ENCODE data around the gene PLXNA2.

PLXNA2 gene

DNA sequence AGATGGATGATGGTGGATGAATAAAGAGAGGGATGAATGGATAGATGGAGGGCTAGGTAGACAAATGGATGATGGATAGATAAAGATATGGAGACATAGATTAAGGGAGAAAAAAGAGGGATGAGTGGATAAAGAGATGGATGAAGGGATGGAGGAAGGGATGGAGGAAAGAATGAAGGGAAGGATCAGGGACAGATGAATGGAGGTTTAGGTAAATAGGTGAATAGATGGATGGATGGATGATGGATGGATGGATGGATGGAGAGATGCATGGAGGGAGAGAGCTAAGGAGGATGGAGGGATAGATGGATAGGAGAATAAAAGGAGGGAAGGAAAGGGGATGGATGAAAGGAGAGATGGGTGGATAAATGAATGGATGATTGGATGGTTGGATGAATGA, 28.8 kb downstream of the PLXNA2 start:
- Histone ChIP-seq H3K79me2 (ENCODE audit: low read length) (no peaks in the 10 kb centered on the region), H3K27me3 (ENCODE audit: low read depth, low read length) (no peaks in the 10 kb centered on the region), H3K4me3 (ENCODE audit: low read length) (no peak overlapping the region), H3K4me2 (ENCODE audit: low read length) (no peak overlapping the region), H3K4me1 (ENCODE audit: low read length) (no peaks in the 10 kb centered on the region), H4K20me1 (ENCODE audit: insufficient read depth, low read length) (no peaks in the 10 kb centered on the region), H2AFZ (ENCODE audit: low read depth, low read length) (no peak overlapping the region), H3K36me3 (replicated peaks; ENCODE audit: low read depth, low read length) (peaks cover 22% of the 10 kb centered on the region), H3K27ac (ENCODE audit: low read length) (no peak overlapping the region), H3K9ac (ENCODE audit: low read length) (no peak overlapping the region), H3K9me3 (ENCODE audit: insufficient read depth, low read length) (no peaks in the 10 kb centered on the region)
- TF ChIP-seq, protein P1, sequence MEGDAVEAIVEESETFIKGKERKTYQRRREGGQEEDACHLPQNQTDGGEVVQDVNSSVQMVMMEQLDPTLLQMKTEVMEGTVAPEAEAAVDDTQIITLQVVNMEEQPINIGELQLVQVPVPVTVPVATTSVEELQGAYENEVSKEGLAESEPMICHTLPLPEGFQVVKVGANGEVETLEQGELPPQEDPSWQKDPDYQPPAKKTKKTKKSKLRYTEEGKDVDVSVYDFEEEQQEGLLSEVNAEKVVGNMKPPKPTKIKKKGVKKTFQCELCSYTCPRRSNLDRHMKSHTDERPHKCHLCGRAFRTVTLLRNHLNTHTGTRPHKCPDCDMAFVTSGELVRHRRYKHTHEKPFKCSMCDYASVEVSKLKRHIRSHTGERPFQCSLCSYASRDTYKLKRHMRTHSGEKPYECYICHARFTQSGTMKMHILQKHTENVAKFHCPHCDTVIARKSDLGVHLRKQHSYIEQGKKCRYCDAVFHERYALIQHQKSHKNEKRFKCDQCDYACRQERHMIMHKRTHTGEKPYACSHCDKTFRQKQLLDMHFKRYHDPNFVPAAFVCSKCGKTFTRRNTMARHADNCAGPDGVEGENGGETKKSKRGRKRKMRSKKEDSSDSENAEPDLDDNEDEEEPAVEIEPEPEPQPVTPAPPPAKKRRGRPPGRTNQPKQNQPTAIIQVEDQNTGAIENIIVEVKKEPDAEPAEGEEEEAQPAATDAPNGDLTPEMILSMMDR (IDR thresholded peaks at IDR 0.05; ENCODE audit: low read depth, low read length), result no peak
- TF ChIP-seq EZH2phosphoT487 (IDR thresholded peaks at IDR 0.05; ENCODE audit: low read depth), result no peak

DNA sequence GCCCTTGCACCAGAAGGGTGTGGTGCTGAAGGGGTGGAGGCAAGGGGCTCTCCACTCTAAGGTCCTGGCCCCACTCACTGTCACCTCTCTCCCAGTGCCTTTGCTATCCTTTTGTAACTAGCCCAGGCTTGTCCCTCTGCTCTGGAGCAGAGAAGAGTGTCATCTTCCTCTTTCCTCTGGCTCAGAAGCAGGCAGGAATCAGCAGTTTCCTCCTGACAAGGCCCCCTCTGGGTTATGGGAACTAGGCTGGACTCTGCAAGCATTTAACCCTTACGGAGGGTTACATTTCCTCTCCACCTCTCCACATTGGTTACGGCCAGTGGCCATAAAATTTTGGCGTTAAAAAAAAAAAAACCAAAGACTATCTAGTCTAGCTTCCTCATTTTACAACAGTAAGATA, 30.4 kb downstream of the PLXNA2 start:
- H3K79me2 ChIP-seq (ENCODE audit: low read length), result no peaks in the 10 kb centered on the region
- H2AFZ ChIP-seq (ENCODE audit: low read depth, low read length), result no peak overlapping the region
- no peak overlapping the region for H3K27ac ChIP-seq (ENCODE audit: low read length)
- H3K9me3 ChIP-seq (ENCODE audit: insufficient read depth, low read length), result no peaks in the 10 kb centered on the region
- no peak overlapping the region for H3K9ac ChIP-seq (ENCODE audit: low read length)
- TF ChIP-seq EZH2phosphoT487 (IDR thresholded peaks at IDR 0.05; ENCODE audit: low read depth), result no peak
- TF ChIP-seq, protein P1 (IDR thresholded peaks at IDR 0.05; ENCODE audit: low read depth, low read length), result no peak
- H3K27me3 ChIP-seq (ENCODE audit: low read depth, low read length), result no peaks in the 10 kb centered on the region
- peaks cover 22% of the 10 kb centered on the region for H3K36me3 ChIP-seq (replicated peaks; ENCODE audit: low read depth, low read length)
- H3K4me2 ChIP-seq (ENCODE audit: low read length), result no peak overlapping the region
- no peak overlapping the region for H3K4me3 ChIP-seq (ENCODE audit: low read length)
- H4K20me1 ChIP-seq (ENCODE audit: insufficient read depth, low read length), result no peaks in the 10 kb centered on the region
- no peaks in the 10 kb centered on the region for H3K4me1 ChIP-seq (ENCODE audit: low read length)

- H3K79me2 ChIP-seq (ENCODE audit: low read length), result no peaks in the 10 kb centered on the region
- no peak overlapping the region for H2AFZ ChIP-seq (ENCODE audit: low read depth, low read length)
- no peak overlapping the region for H3K27ac ChIP-seq (ENCODE audit: low read length)
- H3K27me3 ChIP-seq (ENCODE audit: low read depth, low read length), result no peaks in the 10 kb centered on the region
- H3K4me1 ChIP-seq (ENCODE audit: low read length), result no peaks in the 10 kb centered on the region
- H3K36me3 ChIP-seq (replicated peaks; ENCODE audit: low read depth, low read length), result peaks cover 22% of the 10 kb centered on the region
- no peak overlapping the region for H3K4me2 ChIP-seq (ENCODE audit: low read length)
- no peaks in the 10 kb centered on the region for H4K20me1 ChIP-seq (ENCODE audit: insufficient read depth, low read length)
- H3K9me3 ChIP-seq (ENCODE audit: insufficient read depth, low read length), result no peaks in the 10 kb centered on the region
- TF ChIP-seq, protein P1 (IDR thresholded peaks at IDR 0.05; ENCODE audit: low read depth, low read length), result no peak
- no peak for TF ChIP-seq EZH2phosphoT487 (IDR thresholded peaks at IDR 0.05; ENCODE audit: low read depth)
- H3K9ac ChIP-seq (ENCODE audit: low read length), result no peak overlapping the region
- H3K4me3 ChIP-seq (ENCODE audit: low read length), result no peak overlapping the region
Observed at GRCh38 chr1:208212893-208213292, 31.3 kb downstream of the PLXNA2 start.

- Histone ChIP-seq H3K4me2 (ENCODE audit: low read length) (no peak overlapping the region), H3K27me3 (ENCODE audit: low read depth, low read length) (no peaks in the 10 kb centered on the region), H3K9me3 (ENCODE audit: insufficient read depth, low read length) (no peaks in the 10 kb centered on the region), H3K79me2 (ENCODE audit: low read length) (no peaks in the 10 kb centered on the region), H3K9ac (ENCODE audit: low read length) (no peak overlapping the region), H2AFZ (ENCODE audit: low read depth, low read length) (no peak overlapping the region), H3K36me3 (replicated peaks; ENCODE audit: low read depth, low read length) (peaks cover 24% of the 10 kb centered on the region), H3K27ac (ENCODE audit: low read length) (no peak overlapping the region), H4K20me1 (ENCODE audit: insufficient read depth, low read length) (no peaks in the 10 kb centered on the region), H3K4me1 (ENCODE audit: low read length) (no peaks in the 10 kb centered on the region), H3K4me3 (ENCODE audit: low read length) (no peak overlapping the region)
- TF ChIP-seq EZH2phosphoT487 (IDR thresholded peaks at IDR 0.05; ENCODE audit: low read depth), result no peak
- TF ChIP-seq, protein P1 (IDR thresholded peaks at IDR 0.05; ENCODE audit: low read depth, low read length), result no peak
Observed at GRCh38 chr1:208211921-208212843, 32.0 kb downstream of the PLXNA2 start.
